ENCODE data around the gene DNLZ.
"Not testable (repeated sequence)": the region's sequence is repeated elsewhere in the genome, so short reads cannot be mapped to it uniquely, and the experiment has no call there.

Gene DNLZ

GRCh38 chr9:136331030-136331429 lies 32.5 kb downstream of the DNLZ start:
- no peak for DNase-seq (ENCODE audit: low spot score)

GRCh38 chr9:136330406-136330990 lies 33.0 kb downstream of the DNLZ start:
- no peak for DNase-seq (ENCODE audit: low spot score)

GRCh38 chr9:136329636-136330405 lies 33.7 kb downstream of the DNLZ start:
- no peak for DNase-seq (ENCODE audit: low spot score)

GRCh38 chr9:136329211-136329627 lies 34.3 kb downstream of the DNLZ start:
- DNase-seq (ENCODE audit: low spot score): no peak

GRCh38 chr9:136328622-136329041 lies 34.9 kb downstream of the DNLZ start:
- DNase-seq (ENCODE audit: low spot score): peak; percentile 54

- no peak for DNase-seq (ENCODE audit: low spot score)
Observed at GRCh38 chr9:136328011-136328621, 35.4 kb downstream of the DNLZ start.

- DNase-seq (ENCODE audit: low spot score): no peak
Observed at GRCh38 chr9:136327304-136327974, 36.1 kb downstream of the DNLZ start, which contains the start of gene GPSM1. Gene GPSM1 (plus strand): TSS chr9:136327539. CDS start chr9:136327696, 157 bp downstream.

- DNase-seq (ENCODE audit: low spot score): no peak
Observed at GRCh38 chr9:136326761-136327303, 36.7 kb downstream of the DNLZ start.

GRCh38 chr9:136326061-136326760 lies 37.3 kb downstream of the DNLZ start:
- DNase-seq (ENCODE audit: low spot score): no peak

GRCh38 chr9:136325358-136325757 lies 38.2 kb downstream of the DNLZ start:
- DNase-seq (ENCODE audit: low spot score): no peak

GRCh38 chr9:136324501-136325300 lies 38.8 kb downstream of the DNLZ start:
- DNase-seq (ENCODE audit: low spot score): no peak

GRCh38 chr9:136323371-136323789 lies 40.2 kb downstream of the DNLZ start:
- DNase-seq (ENCODE audit: low spot score): no peak

- no peak for DNase-seq (ENCODE audit: low spot score)
Observed at GRCh38 chr9:136322756-136323330, 40.7 kb downstream of the DNLZ start.

- no peak for DNase-seq (ENCODE audit: low spot score)
Observed at GRCh38 chr9:136321561-136321960, 42.0 kb downstream of the DNLZ start.

GRCh38 chr9:136320972-136321371 lies 42.6 kb downstream of the DNLZ start:
- DNase-seq (ENCODE audit: low spot score): not testable (repeated sequence)

- DNase-seq (ENCODE audit: low spot score): not testable (repeated sequence)
Observed at GRCh38 chr9:136319955-136320354, 43.6 kb downstream of the DNLZ start.

- DNase-seq (ENCODE audit: low spot score): not testable (repeated sequence)
Observed at GRCh38 chr9:136319244-136319643, 44.3 kb downstream of the DNLZ start.

- DNase-seq (ENCODE audit: low spot score): no peak
Observed at GRCh38 chr9:136318776-136319241, 44.7 kb downstream of the DNLZ start.

- DNase-seq (ENCODE audit: low spot score): no peak
Observed at GRCh38 chr9:136318111-136318775, 45.3 kb downstream of the DNLZ start.

GRCh38 chr9:136317695-136318094 lies 45.8 kb downstream of the DNLZ start:
- no peak for DNase-seq (ENCODE audit: low spot score)

Measured in pons (tissue), 1 donor.